A549 (cell line): ENCODE measurements around the gene NIPBL. TPM values are rescaled to one million over a fixed set of nuclear protein-coding genes. Genes with fewer than 3 reads are reported as not detected.

Experiments
- ATAC-seq, 2 experiments: fragments of 200-7000 bp in 1 of 2; fragments of >200 bp in 1 of 2; cut with Nextera tagmentation in 1 of 2; cut with Tn5 transposase in 1 of 2; 3 replicates each; pipeline versions ENCODE4 v1.8.0 to v1.9.1; 2018 to 2020; ENCODE audit warnings: mild to moderate bottlenecking in 1 of 2, moderate library complexity in 1 of 2
- CTCF ChIA-PET: fragments of 300-600 bp; sonication (Branson Sonifier 250); formaldehyde crosslinking; extraction: SDS; loops from one replicate; lab custom pipeline; 2021; ENCODE audit warnings: antibody characterized with exemption, inconsistent platforms; lab: Yijun Ruan, JAX
- POLR2A ChIA-PET: fragments of 350-600 bp; formaldehyde crosslinking; extraction: SDS; loops from one replicate; lab custom pipeline; 2021; ENCODE audit warnings: antibody characterized with exemption, inconsistent platforms; lab: Yijun Ruan, JAX
- DNase-seq, 2 experiments: peaks; one replicate each; pipeline versions ENCODE4 v3.0.0 to v3.0.0-alpha.2; 2011 to 2016; ENCODE audit warnings: low read depth in 1 of 2, low spot score in 1 of 2
- FAIRE-seq: peaks from 2 replicates; lab custom pipeline; 2011; peaks lifted over from hg19 to GRCh38; lab: Jason Lieb, UNC
- H3K27ac ChIP-seq, 2 experiments: fragments of >200 bp; sonication (Bioruptor Twin); formaldehyde crosslinking; 3 replicates each; pipeline ENCODE4 v1.5.1; 2016 to 2017
- H3K4me1 ChIP-seq: fragments of >200 bp; sonication (Bioruptor Twin); formaldehyde crosslinking; 3 replicates; pipeline ENCODE4 v1.6.1; 2016
- H3K4me2 ChIP-seq: fragments of >200 bp; sonication (Bioruptor Twin); formaldehyde crosslinking; 3 replicates; pipeline ENCODE4 v1.6.1; 2016
- H3K4me3 ChIP-seq: fragments of >200 bp; sonication (Bioruptor Twin); formaldehyde crosslinking; 3 replicates; pipeline ENCODE4 v1.5.1; 2016
- H3K9me3 ChIP-seq: fragments of >200 bp; sonication (Bioruptor Twin); formaldehyde crosslinking; 3 replicates; pipeline ENCODE4 v1.6.1; 2016
- ATOH8 ChIP-seq: fragments of 250-450 bp; sonication (Bioruptor Pico); IDR thresholded peaks from 2 replicates; pipeline ENCODE4 v1.5.0; 2020; ENCODE audit warnings: low read depth, mild to moderate bottlenecking, moderate library complexity
- BHLHE40 ChIP-seq: IDR thresholded peaks from 2 replicates; pipeline ENCODE4 v1.6.1; 2012; ENCODE audit warnings: low read depth, low read length, inconsistent platforms
- CBX8 ChIP-seq: fragments of 200-600 bp; sonication (generic); IDR thresholded peaks from 2 replicates; pipeline ENCODE4 v1.6.1; 2016
- CEBPB ChIP-seq, 2 experiments: fragments of >200 bp in 1 of 2; sonication (Bioruptor Twin) in 1 of 2; formaldehyde crosslinking in 1 of 2; IDR thresholded peaks; 2 replicates each; pipeline ENCODE4 v1.6.1; 2012 to 2016
- ELK1 ChIP-seq: fragments of 150-350 bp; IDR thresholded peaks from 2 replicates; pipeline ENCODE4 v1.6.1; 2014; ENCODE audit warnings: low read depth, mild to moderate bottlenecking, low read length
- EP300 ChIP-seq, 2 experiments: fragments of >200 bp; sonication (Bioruptor Twin); formaldehyde crosslinking; IDR thresholded peaks; 2 replicates in 1 of 2; 3 replicates in 1 of 2; pipeline ENCODE4 v1.6.1; 2016 to 2017
- ESRRA ChIP-seq: fragments of 150-350 bp; IDR thresholded peaks from 2 replicates; pipeline ENCODE4 v1.6.1; 2014; ENCODE audit warnings: mild to moderate bottlenecking, low read length, borderline replicate concordance
- FOSL2 ChIP-seq, 2 experiments: fragments of 450-650 bp in 1 of 2; fragments of >200 bp in 1 of 2; sonication (Bioruptor Twin) in 1 of 2; formaldehyde crosslinking; IDR thresholded peaks; 2 replicates each; pipeline versions ENCODE4 v1.5.0 to v1.6.1; 2016 to 2020; ENCODE audit warnings: mild to moderate bottlenecking in 1 of 2, moderate library complexity in 1 of 2
- FOXS1 ChIP-seq: fragments of 250-450 bp; sonication (Bioruptor Pico); IDR thresholded peaks from 2 replicates; pipeline ENCODE4 v1.5.0; 2020; ENCODE audit warnings: mild to moderate bottlenecking, moderate library complexity
- HOXA7 ChIP-seq: fragments of 250-450 bp; sonication (Bioruptor Pico); IDR thresholded peaks from 2 replicates; pipeline ENCODE4 v1.5.0; 2020; ENCODE audit warnings: mild to moderate bottlenecking, moderate library complexity
- JUN ChIP-seq, 2 experiments: fragments of >200 bp; sonication (Bioruptor Twin); formaldehyde crosslinking; IDR thresholded peaks; 2 replicates in 1 of 2; 3 replicates in 1 of 2; pipeline ENCODE4 v1.6.1; 2016 to 2017
- KDM1A ChIP-seq: fragments of 200-600 bp; sonication (generic); IDR thresholded peaks from 2 replicates; pipeline ENCODE4 v1.6.1; 2016; ENCODE audit warnings: low read depth, mild to moderate bottlenecking
- MAFK ChIP-seq: fragments of 450-650 bp; IDR thresholded peaks from 2 replicates; pipeline ENCODE4 v1.6.1; 2014; ENCODE audit not compliant: partially characterized antibody
- MAZ ChIP-seq: fragments of 150-350 bp; IDR thresholded peaks from 2 replicates; pipeline ENCODE4 v1.6.1; 2014; ENCODE audit warnings: antibody characterized with exemption, low read depth, low read length, borderline replicate concordance
- NR3C1 ChIP-seq: fragments of >200 bp; sonication (Bioruptor Twin); formaldehyde crosslinking; IDR thresholded peaks from 3 replicates; pipeline ENCODE4 v1.6.1; 2017
- PHF8 ChIP-seq: fragments of 200-600 bp; sonication (generic); IDR thresholded peaks from 2 replicates; pipeline ENCODE4 v1.6.1; 2016; ENCODE audit warnings: low read depth, mild to moderate bottlenecking, antibody characterized with exemption, moderate library complexity, borderline replicate concordance
- POLR2A ChIP-seq: IDR thresholded peaks from 2 replicates; pipeline ENCODE4 v1.6.1; 2012; ENCODE audit warnings: mild to moderate bottlenecking, low read length
- RCOR1 ChIP-seq: fragments of 150-350 bp; IDR thresholded peaks from 2 replicates; pipeline ENCODE4 v1.6.1; 2014; ENCODE audit warnings: antibody characterized with exemption, low read length, low read depth
- RFX5 ChIP-seq: fragments of 450-650 bp; IDR thresholded peaks from 2 replicates; pipeline ENCODE4 v1.7.1; 2014; ENCODE audit warnings: antibody characterized with exemption, mild to moderate bottlenecking, moderate library complexity
- RNF2 ChIP-seq: fragments of 200-600 bp; sonication (generic); IDR thresholded peaks from 2 replicates; pipeline ENCODE4 v1.6.1; 2016; ENCODE audit warnings: low read depth, mild to moderate bottlenecking, antibody characterized with exemption, moderate library complexity, borderline replicate concordance
- SMC3 ChIP-seq: fragments of >200 bp; sonication (Bioruptor Twin); formaldehyde crosslinking; IDR thresholded peaks from 3 replicates; pipeline ENCODE4 v1.6.1; 2018; ENCODE audit warnings: inconsistent platforms
- ZC3H11A ChIP-seq: fragments of 450-650 bp; IDR thresholded peaks from 2 replicates; pipeline ENCODE4 v1.6.1; 2014; ENCODE audit warnings: antibody characterized with exemption, mild to moderate bottlenecking
- WGBS: methylation state at CpG from one replicate; pipeline ENCODE4 v1.1.6; 2017; ENCODE audit errors: missing lambda C conversion rate; 5-methylcytosine and 5-hydroxymethylcytosine counted together
- polyA plus RNA-seq, 4 experiments: library from polyadenylated mRNA; depleted of rRNA in 3 of 4; stranded (reverse); fragments of >200 nt; fragmentation: RNase III in 1 of 4; extraction: RNeasy Plus Mini Kit Qiagen cat#74134 plus additional on column Dnase treatment in 1 of 4; gene quantifications; 2 replicates in 3 of 4; 3 replicates in 1 of 4; pipeline ENCODE4 v1.2.3, GENCODE V29; 2011 to 2017
- TF ChIP-seq, protein P1 (sequence below): fragments of >200 bp; sonication (Bioruptor Twin); formaldehyde crosslinking; IDR thresholded peaks from 3 replicates; pipeline ENCODE4 v1.6.1; 2016
- TF ChIP-seq, protein P2 (sequence below): IDR thresholded peaks from 2 replicates; pipeline ENCODE4 v1.6.1; 2012; ENCODE audit warnings: low read depth, borderline replicate concordance
- TF ChIP-seq, protein P3 (sequence below): fragments of >200 bp; sonication (Bioruptor Twin); formaldehyde crosslinking; IDR thresholded peaks from 3 replicates; pipeline ENCODE4 v1.5.1; 2016
- TF ChIP-seq, protein P4 (sequence below): fragments of 200-600 bp; sonication (generic); IDR thresholded peaks from 2 replicates; pipeline ENCODE4 v1.6.1; 2016; ENCODE audit warnings: antibody characterized with exemption, mild to moderate bottlenecking, moderate library complexity

NIPBL gene
- polyA plus RNA-seq, 2 of the 4 experiments (the other 2 are of a cell fraction), result 12.4 to 33.4 TPM

DNA sequence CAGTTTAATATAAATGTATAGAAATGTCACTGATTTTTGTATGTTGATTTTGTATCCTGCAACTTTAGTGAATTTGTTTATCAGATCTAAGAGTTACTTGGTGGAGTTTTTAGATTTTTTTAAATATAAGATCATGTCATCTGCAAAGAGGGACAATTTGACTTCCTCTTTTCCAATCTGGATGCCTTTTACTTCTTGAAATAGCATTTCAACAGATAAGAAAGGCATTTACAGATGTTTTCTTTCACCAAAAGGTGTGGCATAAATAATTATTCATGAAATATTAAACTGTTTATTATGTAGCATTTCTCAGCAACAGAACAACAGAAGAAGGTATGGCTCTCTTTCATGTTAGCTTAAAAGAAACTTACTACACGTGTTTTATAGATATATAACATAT, 34.9 kb upstream of the NIPBL start:
- Histone ChIP-seq H3K27ac (no peak overlapping the region), H3K4me2 (no peak overlapping the region), H3K9me3 (peaks cover 8% of the 10 kb centered on the region; the same call in 2 of the 3 replicates), H3K4me1 (no peaks in the 10 kb centered on the region), H3K4me3 (no peak overlapping the region)
- FAIRE-seq (no peak), ATAC-seq (no peak), DNase-seq (no peak)
- 0% methylated on average over 1 of the region's 1 CpG for WGBS
- ChIA-PET POLR2A (no interaction called here), CTCF (interaction anchor here (1.4 kb wide), 1 partner anchor 9 kb away, joined by 4 read pairs; no protein-coding TSS in a partner anchor)
- TF ChIP-seq ATOH8 (CRISPR knock-in tag) (no peak), SMC3 (no peak), KDM1A (no peak), RNF2 (no peak), FOSL2 (IDR thresholded peaks at IDR 0.05) (no peak), FOSL2 (CRISPR knock-in tag; IDR thresholded peaks at IDR 0.05) (no peak), CBX8 (no peak), ZC3H11A (no peak), MAFK (no peak), RFX5 (no peak), PHF8 (no peak)
- TF ChIP-seq, protein P1, sequence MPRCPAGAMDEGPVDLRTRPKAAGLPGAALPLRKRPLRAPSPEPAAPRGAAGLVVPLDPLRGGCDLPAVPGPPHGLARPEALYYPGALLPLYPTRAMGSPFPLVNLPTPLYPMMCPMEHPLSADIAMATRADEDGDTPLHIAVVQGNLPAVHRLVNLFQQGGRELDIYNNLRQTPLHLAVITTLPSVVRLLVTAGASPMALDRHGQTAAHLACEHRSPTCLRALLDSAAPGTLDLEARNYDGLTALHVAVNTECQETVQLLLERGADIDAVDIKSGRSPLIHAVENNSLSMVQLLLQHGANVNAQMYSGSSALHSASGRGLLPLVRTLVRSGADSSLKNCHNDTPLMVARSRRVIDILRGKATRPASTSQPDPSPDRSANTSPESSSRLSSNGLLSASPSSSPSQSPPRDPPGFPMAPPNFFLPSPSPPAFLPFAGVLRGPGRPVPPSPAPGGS, result no peak
- TF ChIP-seq, protein P2, sequence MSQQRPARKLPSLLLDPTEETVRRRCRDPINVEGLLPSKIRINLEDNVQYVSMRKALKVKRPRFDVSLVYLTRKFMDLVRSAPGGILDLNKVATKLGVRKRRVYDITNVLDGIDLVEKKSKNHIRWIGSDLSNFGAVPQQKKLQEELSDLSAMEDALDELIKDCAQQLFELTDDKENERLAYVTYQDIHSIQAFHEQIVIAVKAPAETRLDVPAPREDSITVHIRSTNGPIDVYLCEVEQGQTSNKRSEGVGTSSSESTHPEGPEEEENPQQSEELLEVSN, result no peak

GRCh38 chr5:36842087-36842486, 34.5 kb upstream of the NIPBL start:
- WGBS, result 3% methylated on average over 1 of the region's 1 CpG
- no peak overlapping the region for H3K4me3 ChIP-seq
- peaks cover 8% of the 10 kb centered on the region; the same call in 2 of the 3 replicates for H3K9me3 ChIP-seq
- POLR2A ChIA-PET, result no interaction called here
- CTCF ChIA-PET, result interaction anchor here (1.4 kb wide), 1 partner anchor 9 kb away, joined by 4 read pairs; no protein-coding TSS in a partner anchor
- H3K4me2 ChIP-seq, result no peak overlapping the region
- no peak overlapping the region for H3K27ac ChIP-seq
- FAIRE-seq, result no peak
- no peak for DNase-seq
- H3K4me1 ChIP-seq, result no peaks in the 10 kb centered on the region
- no peak for ATAC-seq
- TF ChIP-seq, protein P1, result no peak
- TF ChIP-seq HOXA7, result no peak
- TF ChIP-seq, protein P3, sequence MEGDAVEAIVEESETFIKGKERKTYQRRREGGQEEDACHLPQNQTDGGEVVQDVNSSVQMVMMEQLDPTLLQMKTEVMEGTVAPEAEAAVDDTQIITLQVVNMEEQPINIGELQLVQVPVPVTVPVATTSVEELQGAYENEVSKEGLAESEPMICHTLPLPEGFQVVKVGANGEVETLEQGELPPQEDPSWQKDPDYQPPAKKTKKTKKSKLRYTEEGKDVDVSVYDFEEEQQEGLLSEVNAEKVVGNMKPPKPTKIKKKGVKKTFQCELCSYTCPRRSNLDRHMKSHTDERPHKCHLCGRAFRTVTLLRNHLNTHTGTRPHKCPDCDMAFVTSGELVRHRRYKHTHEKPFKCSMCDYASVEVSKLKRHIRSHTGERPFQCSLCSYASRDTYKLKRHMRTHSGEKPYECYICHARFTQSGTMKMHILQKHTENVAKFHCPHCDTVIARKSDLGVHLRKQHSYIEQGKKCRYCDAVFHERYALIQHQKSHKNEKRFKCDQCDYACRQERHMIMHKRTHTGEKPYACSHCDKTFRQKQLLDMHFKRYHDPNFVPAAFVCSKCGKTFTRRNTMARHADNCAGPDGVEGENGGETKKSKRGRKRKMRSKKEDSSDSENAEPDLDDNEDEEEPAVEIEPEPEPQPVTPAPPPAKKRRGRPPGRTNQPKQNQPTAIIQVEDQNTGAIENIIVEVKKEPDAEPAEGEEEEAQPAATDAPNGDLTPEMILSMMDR, result no peak
- no peak for TF ChIP-seq JUN (IDR thresholded peaks at IDR 0.05)
- TF ChIP-seq POLR2A, result no peak
- TF ChIP-seq RCOR1, result no peak
- TF ChIP-seq RNF2, result no peak
- no peak for TF ChIP-seq MAZ
- TF ChIP-seq ESRRA, result no peak
- no peak for TF ChIP-seq EP300 (IDR thresholded peaks at IDR 0.05)
- no peak for TF ChIP-seq CEBPB (IDR thresholded peaks at IDR 0.05)
- TF ChIP-seq, protein P4, sequence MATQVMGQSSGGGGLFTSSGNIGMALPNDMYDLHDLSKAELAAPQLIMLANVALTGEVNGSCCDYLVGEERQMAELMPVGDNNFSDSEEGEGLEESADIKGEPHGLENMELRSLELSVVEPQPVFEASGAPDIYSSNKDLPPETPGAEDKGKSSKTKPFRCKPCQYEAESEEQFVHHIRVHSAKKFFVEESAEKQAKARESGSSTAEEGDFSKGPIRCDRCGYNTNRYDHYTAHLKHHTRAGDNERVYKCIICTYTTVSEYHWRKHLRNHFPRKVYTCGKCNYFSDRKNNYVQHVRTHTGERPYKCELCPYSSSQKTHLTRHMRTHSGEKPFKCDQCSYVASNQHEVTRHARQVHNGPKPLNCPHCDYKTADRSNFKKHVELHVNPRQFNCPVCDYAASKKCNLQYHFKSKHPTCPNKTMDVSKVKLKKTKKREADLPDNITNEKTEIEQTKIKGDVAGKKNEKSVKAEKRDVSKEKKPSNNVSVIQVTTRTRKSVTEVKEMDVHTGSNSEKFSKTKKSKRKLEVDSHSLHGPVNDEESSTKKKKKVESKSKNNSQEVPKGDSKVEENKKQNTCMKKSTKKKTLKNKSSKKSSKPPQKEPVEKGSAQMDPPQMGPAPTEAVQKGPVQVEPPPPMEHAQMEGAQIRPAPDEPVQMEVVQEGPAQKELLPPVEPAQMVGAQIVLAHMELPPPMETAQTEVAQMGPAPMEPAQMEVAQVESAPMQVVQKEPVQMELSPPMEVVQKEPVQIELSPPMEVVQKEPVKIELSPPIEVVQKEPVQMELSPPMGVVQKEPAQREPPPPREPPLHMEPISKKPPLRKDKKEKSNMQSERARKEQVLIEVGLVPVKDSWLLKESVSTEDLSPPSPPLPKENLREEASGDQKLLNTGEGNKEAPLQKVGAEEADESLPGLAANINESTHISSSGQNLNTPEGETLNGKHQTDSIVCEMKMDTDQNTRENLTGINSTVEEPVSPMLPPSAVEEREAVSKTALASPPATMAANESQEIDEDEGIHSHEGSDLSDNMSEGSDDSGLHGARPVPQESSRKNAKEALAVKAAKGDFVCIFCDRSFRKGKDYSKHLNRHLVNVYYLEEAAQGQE, result no peak
- TF ChIP-seq NR3C1, result no peak
- no peak for TF ChIP-seq FOXS1
- no peak for TF ChIP-seq ELK1
- no peak for TF ChIP-seq BHLHE40
